HepG2 (cell line): ENCODE measurements around the gene ARHGEF10L. TPM values are rescaled to one million over a fixed set of nuclear protein-coding genes. Genes with fewer than 3 reads are reported as not detected.

Source experiments
- CC2D1A ChIP-seq: sonication (generic); formaldehyde crosslinking; IDR thresholded peaks from 2 replicates; pipeline ENCODE4 v1.8.1; 2023; ENCODE audit warnings: mild to moderate bottlenecking, missing genetic modification reagents
- PRDM10 ChIP-seq: sonication (generic); formaldehyde crosslinking; IDR thresholded peaks from 2 replicates; pipeline ENCODE4 v1.4.0; 2020; ENCODE audit warnings: low read depth, missing genetic modification reagents
- PTBP1 ChIP-seq: fragments of 200-400 bp; formaldehyde crosslinking; IDR thresholded peaks from 2 replicates; pipeline ENCODE4 v1.6.1; 2018; ENCODE audit warnings: low read length, low read depth; ENCODE audit not compliant: poor library complexity, severe bottlenecking
- REST ChIP-seq, 2 experiments: IDR thresholded peaks; 2 replicates each; pipeline ENCODE4 v1.6.1; 2011 to 2012; ENCODE audit warnings: low read length in 2 of 2, borderline replicate concordance in 1 of 2, low read depth in 1 of 2, mild to moderate bottlenecking in 1 of 2, moderate library complexity in 1 of 2
- SCMH1 ChIP-seq: sonication (generic); formaldehyde crosslinking; IDR thresholded peaks from 2 replicates; pipeline ENCODE4 v1.9.0; 2021; ENCODE audit warnings: missing genetic modification reagents, mild to moderate bottlenecking, borderline replicate concordance
- SKIL ChIP-seq: sonication (generic); formaldehyde crosslinking; IDR thresholded peaks from 2 replicates; pipeline ENCODE4 v1.8.0; 2022; ENCODE audit warnings: missing genetic modification reagents, mild to moderate bottlenecking, moderate library complexity, borderline replicate concordance
- ZNF124 ChIP-seq: sonication (generic); formaldehyde crosslinking; IDR thresholded peaks from 2 replicates; pipeline ENCODE4 v1.4.0; 2020; ENCODE audit warnings: missing genetic modification reagents
- ZNF251 ChIP-seq: sonication (generic); formaldehyde crosslinking; IDR thresholded peaks from 2 replicates; pipeline ENCODE4 v1.9.0; 2021; ENCODE audit warnings: mild to moderate bottlenecking, missing genetic modification reagents
- ZNF275 ChIP-seq: sonication (generic); formaldehyde crosslinking; IDR thresholded peaks from 2 replicates; pipeline ENCODE4 v1.8.0; 2022; ENCODE audit warnings: missing genetic modification reagents, mild to moderate bottlenecking, inconsistent platforms, borderline replicate concordance
- ZNF329 ChIP-seq: sonication (generic); formaldehyde crosslinking; IDR thresholded peaks from 2 replicates; pipeline ENCODE4 v1.9.0; 2021; ENCODE audit warnings: low read depth, mild to moderate bottlenecking, missing genetic modification reagents
- ZNF609 ChIP-seq: sonication (generic); formaldehyde crosslinking; IDR thresholded peaks from 2 replicates; pipeline ENCODE4 v1.4.0; 2020; ENCODE audit warnings: mild to moderate bottlenecking, missing genetic modification reagents, borderline replicate concordance
- polyA plus RNA-seq, 8 experiments: library from polyadenylated mRNA; depleted of rRNA in 3 of 8; stranded (reverse) in 7 of 8; unstranded in 1 of 8; fragments of >200 nt; fragmentation: Illumina TruSeq in 4 of 8; extraction: Trizol in 4 of 8; gene quantifications; 2 replicates each; pipeline versions ENCODE4 v1.2.1 to v1.2.3, GENCODE V29; 2011 to 2016; ENCODE audit warnings: low read depth in 4 of 8, missing spikeins in 1 of 8, mixed read lengths in 1 of 8; ENCODE audit not compliant: insufficient read depth in 1 of 8
- total RNA-seq, 5 experiments: library from RNA; depleted of rRNA; stranded (reverse); fragments of >200 nt; fragmentation: Illumina TruSeq; extraction: Trizol; gene quantifications; 2 replicates each; pipeline ENCODE4 v1.2.3, GENCODE V29; 2016; ENCODE audit warnings: low read depth in 1 of 5

The ARHGEF10L gene
- total and polyA plus RNA-seq, 2 of the 13 experiments (the other 11 are each of a cell fraction or from before 2014, with no cell fraction given): 46.5 to 78.3 TPM

- TF ChIP-seq PRDM10 (CRISPR knock-in tag): peak; percentile 93
- TF ChIP-seq ZNF275: peak; percentile 88; the same call in 1 of the 2 replicates
- peak; percentile 90; the same call in 1 of the 2 replicates for TF ChIP-seq ZNF251 (CRISPR knock-in tag)
- peak; percentile 96 for TF ChIP-seq ZNF124 (CRISPR knock-in tag)
- no peak for TF ChIP-seq PTBP1
- peak; percentile 83; the same call in 1 of the 2 replicates for TF ChIP-seq ZNF329 (CRISPR knock-in tag)
- TF ChIP-seq SCMH1 (CRISPR knock-in tag): no peak
- 0 out of 4 replicates have a peak, but pooled peaks of 1 of the 2 experiments have one; percentile 23 for TF ChIP-seq REST (IDR thresholded peaks at IDR 0.05; ENCODE audit: borderline replicate concordance in 1 of 2, low read depth in 1 of 2, low read length in 2 of 2)
- no peak; the same call in none of the 2 replicates for TF ChIP-seq SKIL (CRISPR knock-in tag)
- TF ChIP-seq ZNF609 (CRISPR knock-in tag): peak; percentile 92
- TF ChIP-seq CC2D1A (CRISPR knock-in tag): 0 out of 2 replicates have a peak, but pooled peaks have one; percentile 75
These were observed 52.4 kb downstream of the ARHGEF10L start (continued) for GRCh38 chr1:17591814-17592430.
